CD4-positive, alpha-beta T cell treated with Interleukin-17A for 4 hours (primary cell): ENCODE data around the gene KCNF1.
"Not testable (repeated sequence)": the region's sequence is repeated elsewhere in the genome, so short reads cannot be mapped to it uniquely, and the experiment has no call there.

Source experiments
- DNase-seq: peaks from one replicate; pipeline ENCODE4 v3.0.0-alpha.2; 2020; ENCODE audit warnings: mixed read lengths

The KCNF1 gene

DNA sequence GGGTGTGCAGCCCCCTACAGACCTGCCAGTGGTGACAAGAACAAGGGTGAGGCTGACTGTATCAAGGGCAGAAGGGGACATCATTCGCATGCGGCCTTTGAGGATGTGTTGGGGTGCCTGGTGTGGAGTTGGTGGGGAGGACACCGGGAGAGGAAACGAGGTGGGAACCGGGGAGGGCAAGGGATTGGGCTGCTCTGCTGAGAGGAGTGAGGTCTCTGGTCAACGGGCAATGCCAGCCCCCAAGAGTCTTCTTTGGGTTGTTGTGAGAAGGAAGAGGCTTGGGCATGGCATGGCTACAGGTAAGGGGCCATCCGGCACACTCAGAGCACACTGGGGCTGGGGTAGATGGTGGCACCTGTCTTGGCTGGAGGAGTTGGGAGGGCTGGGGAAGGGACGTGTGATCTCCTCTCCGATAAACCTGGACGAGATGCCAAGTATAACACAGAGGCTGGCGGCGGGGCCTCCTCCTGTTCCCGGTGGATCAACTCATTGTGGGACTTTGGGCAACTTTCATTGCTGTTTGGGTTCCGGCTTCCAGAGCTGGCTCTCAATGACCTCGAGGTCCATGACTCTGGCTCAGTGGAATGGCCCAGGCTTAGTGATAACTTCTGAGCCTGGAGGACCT is 37.0 kb downstream of the KCNF1 start:
- no peak for DNase-seq

DNA sequence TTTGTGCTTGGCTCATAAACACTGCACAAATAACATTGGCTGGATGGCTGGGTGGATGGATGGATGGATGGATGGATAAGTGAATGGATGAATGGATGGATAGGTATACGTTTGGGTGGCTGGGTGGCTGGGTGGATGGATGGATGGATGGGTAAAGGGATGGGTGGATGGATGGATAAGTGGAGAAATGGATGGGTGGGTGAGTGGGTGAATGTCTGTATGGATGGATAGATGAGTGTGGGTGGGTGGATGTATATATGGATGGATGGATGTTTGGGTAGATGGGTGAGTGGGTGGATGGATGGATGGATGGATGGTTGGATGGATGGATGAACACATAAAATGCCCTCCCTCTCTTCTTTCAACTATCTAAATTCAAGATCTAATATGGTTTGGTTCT is 38.1 kb downstream of the KCNF1 start:
- no peak for DNase-seq

DNA sequence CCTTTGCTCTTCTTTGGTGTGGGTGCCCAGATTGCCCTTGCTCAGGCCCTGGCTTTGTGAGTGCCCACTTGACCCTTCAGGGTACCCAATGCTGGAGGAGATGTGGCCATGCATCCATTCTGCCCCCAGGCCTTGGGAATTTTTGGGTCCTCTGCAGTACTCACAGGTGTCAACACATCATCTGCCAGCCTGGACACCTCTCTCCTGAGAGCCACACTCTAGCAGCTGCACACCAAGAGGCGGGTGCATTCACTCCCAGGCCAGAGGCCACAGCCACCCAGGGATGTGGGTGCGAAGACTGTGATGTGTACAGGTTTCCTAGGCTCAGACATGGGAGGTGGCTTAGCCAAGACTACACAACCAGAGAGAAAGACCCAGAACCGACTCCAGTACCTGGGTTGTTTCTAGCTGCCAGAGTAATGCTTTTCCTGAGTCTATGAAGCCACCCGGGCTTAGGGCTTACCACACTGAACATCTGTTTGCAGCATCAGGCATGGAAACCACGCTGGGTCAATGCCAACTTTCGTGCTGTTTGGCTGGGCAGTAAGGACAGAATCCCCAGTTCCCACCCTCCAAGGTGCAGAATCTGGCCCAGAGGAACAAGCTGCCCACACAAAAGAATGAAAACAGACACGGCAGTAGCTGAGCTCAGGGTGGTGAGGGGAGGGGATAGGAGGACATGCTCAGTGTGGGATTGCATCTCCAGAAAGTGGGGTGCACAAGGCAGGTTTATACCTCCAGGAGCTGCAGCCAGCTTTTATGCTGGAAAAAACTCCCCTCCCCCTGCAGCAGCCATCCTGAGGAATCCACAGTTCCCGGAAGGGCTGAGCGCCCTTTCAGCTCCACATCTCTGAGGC is 40.1 kb downstream of the KCNF1 start:
- no peak for DNase-seq

DNA sequence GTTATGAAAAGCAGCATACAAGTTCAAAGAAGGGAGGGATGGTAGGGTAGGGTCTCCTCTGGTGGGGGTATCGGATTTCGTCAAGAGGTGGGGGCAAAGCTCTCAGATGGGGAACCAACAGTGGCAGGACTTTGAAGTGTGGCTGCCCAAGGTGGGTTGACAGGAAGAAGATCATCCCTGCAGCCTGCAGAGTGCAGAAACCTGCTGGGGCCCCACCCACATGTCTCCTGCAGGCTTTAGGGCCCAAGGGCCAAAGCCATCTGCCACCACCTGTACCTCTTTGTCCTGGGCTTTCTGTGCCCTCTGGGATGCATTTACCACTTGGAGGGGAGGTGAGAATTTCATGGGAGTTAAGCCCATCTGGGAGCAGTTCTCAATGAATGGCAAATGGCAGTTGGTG is 42.7 kb downstream of the KCNF1 start:
- no peak for DNase-seq

DNA sequence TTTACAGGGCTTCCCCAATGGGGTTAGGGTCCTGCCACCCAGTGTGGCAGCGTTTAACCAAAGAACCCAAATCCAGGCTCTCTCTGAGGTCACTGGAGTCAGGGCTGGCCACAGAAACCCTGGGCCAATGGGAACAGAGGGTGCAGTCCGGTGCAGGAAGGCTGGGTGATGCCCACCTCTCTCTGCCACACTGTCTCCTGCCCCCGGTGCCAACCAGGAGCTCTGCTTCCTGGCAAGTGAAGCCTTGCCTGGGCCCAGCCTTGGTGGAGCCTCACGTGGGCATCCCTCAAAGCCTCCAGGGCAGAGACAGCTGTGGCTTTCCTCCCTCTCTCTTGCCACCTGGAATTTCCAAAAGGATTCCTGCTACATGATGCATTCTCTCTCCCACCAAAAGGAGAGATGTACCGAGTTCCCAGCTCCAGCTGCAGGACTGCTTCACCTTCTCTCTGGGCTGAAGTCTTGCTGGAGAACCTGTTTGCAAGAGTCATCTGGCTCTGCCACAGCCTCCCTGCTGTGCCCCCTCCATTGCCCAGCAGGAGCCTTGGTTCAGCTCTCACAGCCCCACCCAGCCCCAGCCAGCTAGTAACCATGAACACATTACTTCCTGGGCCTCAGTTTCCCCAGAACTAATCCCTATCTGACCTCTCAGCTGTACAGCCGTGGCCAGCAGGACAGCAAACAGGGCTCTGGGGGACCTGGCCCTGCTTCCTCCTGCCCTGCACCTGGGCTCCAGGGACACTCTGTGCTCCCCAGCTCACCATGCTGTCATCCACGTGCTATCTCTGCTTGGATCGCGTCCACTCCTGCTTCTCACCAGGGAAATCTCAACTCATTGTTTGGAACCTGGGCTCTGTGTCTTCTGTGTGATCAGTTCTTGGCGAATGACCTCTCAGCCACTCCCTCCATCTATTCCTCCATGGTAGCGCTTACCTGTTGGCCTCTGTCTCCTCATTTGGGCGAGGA is 43.4 kb downstream of the KCNF1 start:
- no peak for DNase-seq

DNA sequence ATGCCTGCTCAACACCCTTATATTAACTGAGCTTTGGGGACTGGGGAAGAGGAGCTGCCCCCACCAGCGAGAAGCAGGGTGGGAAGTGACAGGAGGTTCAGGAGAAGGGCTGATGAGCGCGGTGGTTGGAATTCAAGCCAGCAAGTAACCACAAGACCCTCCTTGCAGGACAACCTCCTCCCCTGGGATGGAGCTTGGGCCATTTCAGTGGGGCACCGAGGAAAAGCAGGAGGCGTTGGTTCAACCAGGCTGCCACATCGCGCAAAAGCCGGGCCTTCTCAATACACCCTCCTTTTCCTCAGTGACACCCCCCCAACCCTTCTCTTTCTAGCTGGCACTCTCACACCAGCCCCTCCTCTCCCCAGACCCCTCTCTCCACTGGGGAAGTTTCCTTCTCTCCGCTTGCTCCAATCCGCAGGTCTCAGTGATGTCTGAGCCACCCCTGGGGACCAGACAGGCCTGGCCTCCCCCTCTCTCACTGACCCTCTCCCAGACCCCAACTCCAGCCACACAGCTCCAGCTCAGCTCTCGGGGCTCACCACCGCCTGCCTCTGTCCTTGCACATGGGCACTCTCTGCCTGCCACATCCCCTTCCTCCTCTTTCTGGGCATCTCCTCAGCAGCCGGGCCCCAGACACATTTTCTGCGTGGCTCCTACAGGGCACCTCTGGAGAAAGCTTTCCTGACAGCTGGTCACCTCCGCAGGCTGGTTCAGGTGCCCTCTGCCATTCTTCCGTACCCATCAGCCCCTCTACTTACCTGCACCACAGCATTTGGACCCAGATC is 44.5 kb downstream of the KCNF1 start:
- no peak for DNase-seq

DNA sequence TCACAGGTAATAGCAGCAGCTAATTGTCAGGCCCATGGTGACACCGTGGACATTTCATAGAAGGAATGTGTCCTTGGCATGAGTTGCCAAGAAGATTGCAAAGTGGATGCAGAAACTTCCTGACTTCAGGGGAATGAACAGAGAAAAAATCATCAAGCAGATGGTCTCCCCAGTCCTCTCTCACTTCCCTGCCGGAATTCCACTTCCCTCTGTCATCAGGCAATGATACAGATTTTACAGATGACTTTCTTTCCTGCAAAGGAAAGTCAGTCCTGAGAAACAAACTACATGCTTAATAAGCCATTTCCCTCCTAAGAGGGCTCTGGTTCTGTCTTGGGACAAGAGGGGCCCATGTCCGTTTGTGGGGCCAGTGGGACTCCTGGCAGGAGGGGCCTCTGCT is 45.7 kb downstream of the KCNF1 start:
- no peak for DNase-seq

DNA sequence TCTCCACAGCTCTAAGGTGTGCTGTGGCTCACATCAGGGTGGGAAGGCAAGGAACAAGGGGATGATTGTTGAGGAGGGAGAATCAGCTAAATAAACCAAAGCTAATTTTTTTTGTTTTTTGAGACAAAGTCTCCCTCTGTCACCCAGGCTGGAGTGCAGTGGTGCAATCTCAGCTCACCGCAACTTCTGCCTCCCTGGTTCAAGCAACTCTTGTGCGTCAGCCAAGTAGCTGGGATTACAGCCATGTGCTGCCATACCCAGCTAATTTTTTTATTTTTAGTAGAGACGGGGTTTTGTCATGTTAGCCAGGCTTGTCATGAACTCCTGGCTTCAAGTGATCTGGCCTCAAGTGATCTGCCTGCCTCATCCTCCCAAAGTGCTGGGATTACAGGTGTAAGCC is 46.7 kb downstream of the KCNF1 start:
- DNase-seq = not testable (repeated sequence)

DNA sequence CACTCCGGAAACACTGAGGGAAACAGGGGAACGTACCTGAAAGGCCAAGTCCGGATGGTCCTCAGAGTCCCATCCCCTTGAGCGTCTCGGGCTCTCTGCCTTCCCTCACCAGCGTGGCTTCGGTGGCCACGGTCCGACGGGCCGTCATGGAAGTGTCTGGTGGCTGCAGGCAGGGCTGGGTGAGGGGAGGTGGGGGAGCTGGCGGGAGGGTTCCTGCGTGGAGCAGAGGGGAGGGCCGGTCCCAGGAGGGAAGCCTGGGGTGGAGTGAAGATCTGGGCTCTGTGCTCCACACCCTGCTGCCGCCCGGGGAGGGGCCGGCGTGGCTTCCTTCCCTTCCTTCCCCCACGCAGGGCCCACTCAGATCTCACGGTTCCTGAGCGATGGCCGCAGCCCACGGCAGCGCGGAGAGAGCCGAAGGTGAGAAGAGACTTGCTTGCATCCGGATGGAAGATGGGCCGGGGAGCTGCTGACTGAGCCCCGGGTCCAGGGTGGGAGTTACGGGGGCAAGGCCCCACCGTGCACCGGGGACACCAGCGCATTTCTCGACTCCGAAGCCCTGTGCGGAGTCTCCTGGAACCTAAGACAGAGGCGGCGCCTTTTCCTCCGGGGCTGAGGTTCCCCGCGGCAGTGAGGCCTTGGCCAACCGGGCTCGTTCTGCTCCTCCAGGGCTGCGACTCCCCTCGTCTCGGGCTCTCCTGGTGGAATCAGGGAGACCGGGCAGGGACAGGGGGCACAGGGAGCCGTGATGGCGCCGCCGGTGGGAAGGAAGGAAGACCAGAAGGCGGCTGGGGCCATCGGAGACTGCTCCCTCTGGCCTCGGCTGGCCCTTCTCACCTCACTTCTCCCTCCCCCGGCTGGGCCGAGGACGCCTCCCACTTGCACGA is 49.1 kb downstream of the KCNF1 start:
- DNase-seq = no peak

DNA sequence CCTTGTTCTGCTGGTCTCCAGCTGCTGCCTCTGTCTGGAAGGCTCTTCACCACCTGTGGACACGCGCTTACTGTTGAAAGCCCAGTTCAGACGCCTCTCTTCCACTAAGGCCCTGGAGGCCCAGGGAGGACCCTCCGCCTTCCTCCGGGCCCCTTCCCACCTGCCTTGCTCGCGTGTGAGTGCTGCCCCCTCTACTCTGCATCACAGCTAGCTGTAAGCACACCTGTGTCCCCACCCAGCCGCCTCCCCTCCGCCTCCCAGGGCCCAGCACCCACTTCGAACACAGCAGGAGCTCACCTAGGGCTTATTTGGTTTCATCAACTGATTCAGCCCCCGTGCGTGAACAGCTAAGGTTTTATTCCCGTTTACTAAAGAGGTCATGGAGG is 49.7 kb downstream of the KCNF1 start:
- DNase-seq = no peak

DNA sequence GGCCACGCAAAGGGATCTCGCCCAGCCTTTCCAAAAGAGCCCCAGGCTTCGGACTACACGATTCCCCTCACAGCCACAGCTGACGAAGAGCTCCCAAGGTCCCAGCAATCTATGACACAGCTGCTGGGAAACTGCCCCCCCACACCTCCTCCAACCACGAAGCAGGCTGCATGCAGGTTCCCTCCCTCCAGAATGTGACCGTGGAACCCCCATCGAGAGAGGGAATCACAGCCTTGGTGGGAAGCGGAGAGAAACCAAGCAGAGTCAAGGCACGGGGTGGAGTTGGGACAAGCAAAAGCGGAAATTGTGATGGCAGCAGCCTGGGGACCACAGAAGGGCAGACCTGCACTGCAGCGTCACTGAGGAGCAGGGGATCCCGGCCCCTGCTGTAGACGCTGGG is 50.3 kb downstream of the KCNF1 start:
- no peak for DNase-seq

DNA sequence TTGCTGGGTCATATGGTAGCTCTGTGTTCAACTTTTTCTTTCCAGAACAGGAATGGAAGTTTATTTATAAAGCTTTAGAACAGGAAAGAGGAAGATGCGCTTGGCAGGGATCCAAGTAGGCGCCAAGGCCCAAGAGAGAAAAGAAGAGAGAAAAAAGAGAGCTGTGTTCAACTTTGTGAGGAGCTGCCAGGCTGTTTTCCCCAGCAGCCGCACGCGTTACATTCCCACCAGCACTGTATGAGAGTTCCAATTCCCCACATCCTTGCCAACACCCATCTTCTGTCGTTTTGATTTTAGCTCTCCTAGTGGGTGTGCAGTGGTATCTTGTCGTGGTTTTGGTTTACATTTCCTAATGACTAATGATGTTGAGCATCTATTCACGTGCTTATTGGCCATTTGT is 51.4 kb downstream of the KCNF1 start:
- no peak for DNase-seq
